Peyer's patch (tissue), 4 donors: Measurements from ENCODE around the gene ANGPTL4. TPM values are rescaled to one million over a fixed set of nuclear protein-coding genes. Genes with fewer than 3 reads are reported as not detected.
A peak's percentile ranks its signal among the peaks of the same experiment; 100 is the strongest.
"Not testable (repeated sequence)": the region's sequence is repeated elsewhere in the genome, so short reads cannot be mapped to it uniquely, and the experiment has no call there.

Experiments used
- DNase-seq, 3 donors: peaks; one replicate each; pipeline ENCODE4 v3.0.0-alpha.2; 2017 to 2019
- H3K27ac ChIP-seq, 4 donors: fragments of 200-600 bp; sonication (generic); one replicate each; pipeline ENCODE4 v1.5.1; 2016 to 2019
- H3K27me3 ChIP-seq, 2 donors: fragments of 200-600 bp; sonication (generic); one replicate each; pipeline ENCODE4 v1.5.1; 2019
- H3K36me3 ChIP-seq, 3 donors: fragments of 200-600 bp; sonication (generic); one replicate each; pipeline ENCODE4 v1.5.1; 2016 to 2019
- H3K4me1 ChIP-seq, 4 donors: fragments of 200-600 bp; sonication (generic); one replicate each; pipeline ENCODE4 v1.5.1; 2016 to 2019
- H3K4me3 ChIP-seq, 4 donors: fragments of 200-600 bp; sonication (generic); 1 replicate in 3 of 4; 2 replicates in 1 of 4; pipeline ENCODE4 v1.5.1; 2016 to 2019; ENCODE audit warnings: mild to moderate bottlenecking in 1 of 4
- H3K9me3 ChIP-seq, 4 donors: fragments of 200-600 bp; sonication (generic); one replicate each; pipeline ENCODE4 v1.5.1; 2016 to 2019; ENCODE audit warnings: mild to moderate bottlenecking in 1 of 4
- POLR2A ChIP-seq, 2 donors: fragments of 450-650 bp; IDR thresholded peaks; one replicate each; pipeline ENCODE4 v1.5.1; 2017; ENCODE audit warnings: antibody characterized with exemption in 2 of 2, mild to moderate bottlenecking in 2 of 2, moderate library complexity in 2 of 2
- total RNA-seq, 4 donors: library from RNA; depleted of rRNA; stranded (reverse); fragments of >200 nt; gene quantifications; one replicate each; pipeline ENCODE4 v1.1.0, GENCODE V29; 2016
- TF ChIP-seq, protein P1 (sequence below), 6 experiments: fragments of 450-650 bp in 4 of 6; fragments of 200-600 bp in 2 of 6; sonication (generic) in 1 of 6; IDR thresholded peaks; one replicate each; pipeline ENCODE4 v1.5.1; 2017 to 2019; ENCODE audit warnings: antibody characterized with exemption in 6 of 6, mild to moderate bottlenecking in 3 of 6, moderate library complexity in 1 of 6

ANGPTL4 gene
- total RNA-seq, 4 donors from 2014 or later, result 22.6 to 82.1 (median 29.9) TPM

GRCh38 chr19:8403098-8403819 is 39.3 kb downstream of the ANGPTL4 start:
- H3K4me1 ChIP-seq, result peaks cover 0 to under 1% (median 0%) of the 10 kb centered on the region in 4 donors
- H3K4me3 ChIP-seq, result peak overlapping the region in 1 of 4 donors; percentile 19
- DNase-seq, result no peak
- no peaks in the 10 kb centered on the region for H3K27me3 ChIP-seq
- H3K27ac ChIP-seq, result peak overlapping the region in 1 of 4 donors; percentile 56
- peaks cover 0 to 54% (median 0%) of the 10 kb centered on the region in 3 donors for H3K36me3 ChIP-seq
- H3K9me3 ChIP-seq, result no peaks in the 10 kb centered on the region
- TF ChIP-seq, protein P1, sequence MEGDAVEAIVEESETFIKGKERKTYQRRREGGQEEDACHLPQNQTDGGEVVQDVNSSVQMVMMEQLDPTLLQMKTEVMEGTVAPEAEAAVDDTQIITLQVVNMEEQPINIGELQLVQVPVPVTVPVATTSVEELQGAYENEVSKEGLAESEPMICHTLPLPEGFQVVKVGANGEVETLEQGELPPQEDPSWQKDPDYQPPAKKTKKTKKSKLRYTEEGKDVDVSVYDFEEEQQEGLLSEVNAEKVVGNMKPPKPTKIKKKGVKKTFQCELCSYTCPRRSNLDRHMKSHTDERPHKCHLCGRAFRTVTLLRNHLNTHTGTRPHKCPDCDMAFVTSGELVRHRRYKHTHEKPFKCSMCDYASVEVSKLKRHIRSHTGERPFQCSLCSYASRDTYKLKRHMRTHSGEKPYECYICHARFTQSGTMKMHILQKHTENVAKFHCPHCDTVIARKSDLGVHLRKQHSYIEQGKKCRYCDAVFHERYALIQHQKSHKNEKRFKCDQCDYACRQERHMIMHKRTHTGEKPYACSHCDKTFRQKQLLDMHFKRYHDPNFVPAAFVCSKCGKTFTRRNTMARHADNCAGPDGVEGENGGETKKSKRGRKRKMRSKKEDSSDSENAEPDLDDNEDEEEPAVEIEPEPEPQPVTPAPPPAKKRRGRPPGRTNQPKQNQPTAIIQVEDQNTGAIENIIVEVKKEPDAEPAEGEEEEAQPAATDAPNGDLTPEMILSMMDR (IDR thresholded peaks at IDR 0.05), result no peak
- no peak for TF ChIP-seq POLR2A (IDR thresholded peaks at IDR 0.05)

GRCh38 chr19:8403820-8404109 is 39.8 kb downstream of the ANGPTL4 start:
- Histone ChIP-seq H3K4me1 (no peaks in the 10 kb centered on the region), H3K9me3 (no peaks in the 10 kb centered on the region), H3K27me3 (no peaks in the 10 kb centered on the region), H3K4me3 (peak overlapping the region in 1 of 4 donors; percentile 19), H3K36me3 (peaks cover 0 to 54% (median 0%) of the 10 kb centered on the region in 3 donors), H3K27ac (peak overlapping the region in 1 of 4 donors; percentile 56)
- TF ChIP-seq, protein P1 (IDR thresholded peaks at IDR 0.05), result no peak
- TF ChIP-seq POLR2A (IDR thresholded peaks at IDR 0.05), result no peak
- no peak for DNase-seq

DNA sequence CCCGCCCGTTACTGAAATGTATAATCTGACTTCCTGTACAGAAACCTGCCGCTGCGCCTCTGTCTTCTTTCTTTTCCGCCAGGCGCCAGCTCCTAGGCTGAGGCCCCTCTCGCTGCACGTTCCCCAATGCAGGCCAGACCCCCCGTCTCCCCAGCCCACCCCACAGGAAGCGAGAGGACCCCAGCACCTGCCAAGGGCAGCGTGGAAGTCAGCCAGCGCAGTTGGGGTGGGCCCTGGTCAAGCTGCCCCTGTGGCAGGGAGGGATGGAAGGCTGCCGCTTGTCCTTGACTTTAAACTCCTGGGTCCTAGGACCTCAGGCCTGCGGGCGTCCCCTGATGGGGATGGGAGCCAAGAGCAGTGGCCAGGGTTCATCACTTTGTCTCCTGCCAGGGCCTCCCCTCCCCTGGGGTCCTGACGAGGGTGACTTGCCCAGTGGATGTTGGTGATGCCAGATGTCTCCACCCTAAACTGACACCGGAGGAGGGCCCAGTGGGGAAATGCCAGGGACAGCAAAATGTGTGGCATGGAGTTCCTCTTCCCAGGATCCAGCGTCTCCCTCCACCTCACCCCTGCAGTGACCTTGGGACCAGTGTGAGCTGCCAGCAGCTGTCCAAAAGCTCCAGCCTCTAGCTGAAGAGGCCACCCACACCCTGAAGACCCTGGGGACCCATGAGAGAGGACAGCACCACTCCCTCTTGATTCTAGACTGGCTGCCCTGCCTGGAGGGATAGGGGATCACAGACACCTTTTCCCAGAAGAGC is 40.6 kb downstream of the ANGPTL4 start:
- TF ChIP-seq POLR2A (IDR thresholded peaks at IDR 0.05), result no peak
- TF ChIP-seq, protein P1 (IDR thresholded peaks at IDR 0.05), result no peak
- H3K36me3 ChIP-seq, result peaks cover 0 to 51% (median 0%) of the 10 kb centered on the region in 3 donors

GRCh38 chr19:8410718-8411117 is 46.8 kb downstream of the ANGPTL4 start:
- not testable (repeated sequence) for H3K27me3 ChIP-seq, H3K9me3 ChIP-seq, H3K4me3 ChIP-seq, DNase-seq, H3K36me3 ChIP-seq, H3K27ac ChIP-seq
- peaks cover 0 to 12% (median 5%) of the 10 kb centered on the region in 4 donors for H3K4me1 ChIP-seq

More for the DNA sequence above, 40.6 kb downstream of the ANGPTL4 start:
- H3K4me1 ChIP-seq, result no peaks in the 10 kb centered on the region
- no peak for DNase-seq
- no peak overlapping the region for H3K4me3 ChIP-seq
- no peaks in the 10 kb centered on the region for H3K27me3 ChIP-seq
- no peaks in the 10 kb centered on the region for H3K9me3 ChIP-seq
- peak overlapping the region in 1 of 4 donors; percentile 56 for H3K27ac ChIP-seq

DNA sequence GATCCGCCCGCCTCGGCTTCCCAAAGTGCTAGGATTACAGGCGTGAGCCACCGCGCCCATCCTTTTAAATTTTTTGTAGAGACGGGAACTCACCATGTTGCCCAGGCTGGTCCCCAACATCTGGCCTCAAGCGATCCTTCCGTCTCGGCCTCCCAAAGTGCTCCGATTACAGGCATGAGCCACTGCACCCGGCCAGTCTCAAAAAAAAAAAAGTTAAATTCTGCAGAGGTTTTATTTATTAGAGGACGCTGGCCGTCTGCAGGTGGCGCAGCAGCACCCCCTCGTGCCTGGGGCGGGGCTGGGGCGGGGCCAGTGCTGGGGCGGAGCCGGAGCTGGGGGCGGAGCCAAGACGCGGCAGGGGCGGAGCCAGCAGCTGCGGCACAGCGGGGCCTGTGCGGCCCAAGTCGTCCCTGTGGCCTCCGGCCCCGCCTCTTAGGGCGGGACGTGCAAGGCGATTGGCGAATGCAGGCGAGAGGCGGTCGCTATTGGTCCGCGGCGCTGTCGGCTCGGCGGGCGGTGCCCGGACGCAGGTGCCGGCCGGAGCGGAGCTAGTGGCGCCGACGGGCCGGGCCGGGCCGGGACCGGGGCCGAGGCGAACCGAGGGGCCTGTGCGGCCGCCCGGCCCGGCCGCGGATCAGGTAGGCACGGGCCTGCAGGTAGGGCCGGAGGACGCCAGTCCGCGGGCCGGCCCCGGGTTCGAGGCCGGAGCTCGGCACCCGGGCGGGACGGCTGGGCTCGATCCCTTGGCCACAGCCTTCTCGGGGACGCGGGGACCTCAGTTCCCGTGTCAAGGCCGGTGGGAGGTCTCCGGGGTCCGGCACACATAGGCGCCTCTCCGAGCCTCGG is 49.1 kb downstream of the ANGPTL4 start, which contains the start of gene MARCHF2:
Gene MARCHF2 (plus strand): TSS at position 523 of the 846 bp plus-strand sequence. CDS start 8,536 bp downstream, outside the sequence.
- Histone ChIP-seq H3K27ac (peak within 1 kb of the TSS; percentile 65 to 80 (median 74)), H3K9me3 (no peaks in the 10 kb centered on the region), H3K27me3 (no peaks in the 10 kb centered on the region), H3K4me1 (peaks cover 0 to 15% (median 5%) of the 10 kb centered on the region in 4 donors), H3K4me3 (peak within 1 kb of the TSS; percentile 72 to 97 (median 83)), H3K36me3 (no peaks in the 10 kb centered on the region)
- peak; percentile 94 to 99 (median 98) for DNase-seq
- TF ChIP-seq, protein P1 (IDR thresholded peaks at IDR 0.05), result peak; percentile 1 to 82 (median 67)
- TF ChIP-seq POLR2A (IDR thresholded peaks at IDR 0.05), result peak in 1 of 2 donors; percentile 58
